Germinal center (tissue), 1 donor: ENCODE results near the gene NFATC4.
A peak's percentile ranks its signal among the peaks of the same experiment; 100 is the strongest.

ENCODE experiments used
- DNase-seq: peaks from one replicate; pipeline ENCODE4 v3.0.0; 2012; ENCODE audit warnings: mixed read lengths, low spot score

Gene NFATC4

DNA sequence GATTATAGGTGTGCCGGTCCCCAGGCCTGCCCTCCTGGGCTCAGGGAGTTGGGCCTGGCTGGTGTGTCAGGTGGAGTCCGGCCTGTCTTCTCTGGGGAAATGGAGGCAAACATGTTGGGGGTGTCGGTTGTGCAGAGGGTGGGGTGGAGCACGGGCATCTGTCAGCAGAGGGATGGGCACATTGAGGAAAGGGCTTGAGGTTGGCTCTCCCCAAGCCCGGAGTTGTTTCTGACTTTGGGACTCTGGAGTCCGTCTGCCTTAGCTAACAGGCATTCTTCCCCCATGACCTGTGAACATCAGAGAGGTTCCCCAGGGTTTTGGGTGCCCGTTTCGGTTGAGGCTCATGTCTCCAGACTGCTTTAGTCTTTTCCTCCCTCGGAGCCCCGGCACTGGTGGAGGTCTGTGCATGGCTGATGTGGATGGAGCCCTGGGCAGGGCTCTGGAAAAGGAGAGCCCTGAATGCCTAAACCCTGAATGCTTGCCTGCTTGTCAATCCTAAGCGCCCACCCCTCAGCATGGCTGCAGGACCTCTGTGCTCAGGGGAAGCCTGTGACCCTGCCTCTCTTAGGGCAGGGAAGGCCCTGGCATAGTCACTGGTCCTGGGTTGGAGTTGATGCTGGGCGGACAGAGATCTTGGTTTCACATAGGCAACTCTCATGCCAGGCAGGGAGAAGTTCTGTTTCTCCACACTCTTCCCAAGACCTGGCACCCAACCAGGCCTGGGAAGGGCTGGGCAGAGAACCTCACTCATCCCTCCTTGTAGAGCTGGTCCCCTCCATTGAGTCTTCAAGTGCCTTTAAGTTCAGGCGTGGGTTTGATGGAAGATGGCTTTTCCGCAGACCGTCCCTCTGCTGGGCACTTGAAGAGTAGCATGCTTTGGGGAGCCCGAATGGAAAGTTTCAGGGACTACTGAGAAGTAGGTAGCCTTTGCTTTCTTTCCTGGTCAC lies 43.7 kb downstream of the NFATC4 start:
- DNase-seq: peak; percentile 67

DNA sequence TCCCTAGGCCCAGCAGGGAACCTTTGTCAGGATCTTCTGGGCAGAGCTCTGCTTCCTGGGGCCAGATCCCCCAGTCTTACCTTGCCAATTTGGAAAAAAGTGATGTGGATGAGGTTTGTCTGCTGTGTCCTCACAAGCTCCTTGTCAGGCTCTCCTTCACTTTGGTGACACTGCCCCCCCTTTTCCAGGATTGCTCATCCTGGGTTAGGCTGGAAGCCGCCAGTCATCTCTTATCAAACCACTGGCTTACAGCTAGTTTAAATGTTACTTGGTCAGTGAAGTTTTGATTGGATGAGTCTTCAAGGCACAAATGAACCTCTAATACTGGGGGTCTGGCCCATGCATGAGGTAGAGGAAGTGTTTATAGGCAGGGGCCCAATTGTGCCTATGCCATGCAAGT lies 46.1 kb downstream of the NFATC4 start:
- no peak for DNase-seq

GRCh38 chr14:24414732-24415420 lies 46.9 kb downstream of the NFATC4 start:
- DNase-seq: no peak

- no peak for DNase-seq
Measured at GRCh38 chr14:24415421-24416253, 47.7 kb downstream of the NFATC4 start.

DNA sequence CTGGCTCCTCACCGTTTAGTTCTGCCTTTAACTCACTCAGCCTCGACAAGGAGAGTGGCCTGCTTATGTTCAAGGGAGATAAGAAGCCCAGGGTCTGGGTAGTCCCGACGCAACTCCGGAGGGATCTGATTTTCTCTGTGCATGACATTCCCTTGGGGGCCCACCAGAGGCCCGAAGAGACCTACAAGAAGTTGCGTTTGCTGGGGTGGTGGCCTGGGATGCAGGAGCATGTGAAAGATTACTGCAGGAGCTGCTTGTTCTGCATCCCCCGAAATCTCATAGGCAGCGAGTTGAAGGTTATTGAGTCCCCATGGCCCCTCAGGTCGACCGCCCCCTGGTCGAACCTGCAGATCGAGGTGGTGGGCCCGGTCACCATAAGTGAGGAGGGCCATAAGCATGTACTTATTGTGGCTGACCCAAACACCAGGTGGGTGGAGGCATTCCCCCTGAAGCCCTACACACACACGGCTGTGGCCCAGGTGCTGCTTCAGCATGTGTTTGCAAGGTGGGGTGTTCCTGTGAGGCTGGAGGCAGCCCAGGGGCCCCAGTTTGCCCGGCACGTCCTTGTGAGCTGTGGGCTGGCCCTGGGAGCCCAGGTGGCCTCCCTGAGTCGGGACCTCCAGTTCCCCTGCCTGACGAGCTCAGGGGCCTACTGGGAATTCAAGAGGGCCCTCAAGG lies 48.4 kb downstream of the NFATC4 start:
- DNase-seq: no peak

DNA sequence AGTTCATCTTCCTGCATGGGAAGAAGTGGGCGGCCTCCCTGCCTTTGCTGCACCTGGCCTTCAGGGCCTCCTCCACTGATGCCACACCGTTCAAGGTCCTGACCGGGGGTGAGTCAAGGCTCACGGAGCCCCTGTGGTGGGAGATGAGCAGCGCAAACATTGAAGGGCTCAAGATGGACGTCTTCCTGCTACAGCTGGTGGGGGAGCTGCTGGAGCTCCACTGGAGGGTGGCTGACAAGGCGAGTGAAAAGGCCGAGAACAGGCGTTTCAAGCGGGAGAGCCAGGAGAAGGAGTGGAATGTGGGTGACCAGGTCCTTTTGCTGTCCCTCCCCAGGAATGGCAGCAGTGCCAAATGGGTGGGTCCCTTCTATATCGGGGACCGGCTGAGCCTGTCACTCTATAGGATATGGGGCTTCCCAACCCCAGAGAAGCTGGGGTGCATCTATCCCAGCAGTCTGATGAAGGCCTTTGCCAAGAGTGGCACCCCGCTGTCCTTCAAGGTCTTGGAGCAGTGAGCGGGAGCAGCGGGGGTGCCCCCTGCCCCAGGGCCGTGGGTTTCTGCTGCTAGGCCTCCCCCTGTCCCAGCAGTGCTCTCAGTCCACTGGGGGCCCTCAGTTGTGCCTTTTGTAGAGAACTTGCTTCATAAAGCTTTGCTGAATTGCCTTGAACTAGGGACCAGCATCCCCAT lies 49.1 kb downstream of the NFATC4 start:
- no peak for DNase-seq

GRCh38 chr14:24417832-24418491 lies 50.0 kb downstream of the NFATC4 start:
- no peak for DNase-seq

- no peak for DNase-seq
Measured at GRCh38 chr14:24418492-24418873, 50.5 kb downstream of the NFATC4 start.

DNA sequence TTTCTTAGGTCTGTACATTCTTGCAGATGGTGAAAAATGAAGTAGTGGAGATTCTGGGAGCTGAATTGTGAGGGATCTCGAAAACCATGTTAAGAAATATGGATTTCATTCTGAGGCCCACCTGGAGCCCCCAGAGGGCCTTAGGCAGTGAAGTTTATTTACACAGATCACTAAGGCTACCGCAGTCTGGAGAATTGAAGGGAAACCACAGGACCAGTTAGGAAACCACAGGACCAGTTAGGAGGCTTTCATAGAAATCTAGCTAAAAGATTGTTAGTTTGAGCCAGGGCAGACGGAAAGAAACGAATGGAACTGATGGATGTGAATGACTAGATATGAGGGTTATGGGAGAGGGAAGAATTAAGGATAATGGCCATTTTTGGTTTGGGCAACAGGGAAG lies 54.3 kb downstream of the NFATC4 start:
- no peak for DNase-seq

- no peak for DNase-seq
Measured at GRCh38 chr14:24422694-24423601, 55.0 kb downstream of the NFATC4 start.

DNA sequence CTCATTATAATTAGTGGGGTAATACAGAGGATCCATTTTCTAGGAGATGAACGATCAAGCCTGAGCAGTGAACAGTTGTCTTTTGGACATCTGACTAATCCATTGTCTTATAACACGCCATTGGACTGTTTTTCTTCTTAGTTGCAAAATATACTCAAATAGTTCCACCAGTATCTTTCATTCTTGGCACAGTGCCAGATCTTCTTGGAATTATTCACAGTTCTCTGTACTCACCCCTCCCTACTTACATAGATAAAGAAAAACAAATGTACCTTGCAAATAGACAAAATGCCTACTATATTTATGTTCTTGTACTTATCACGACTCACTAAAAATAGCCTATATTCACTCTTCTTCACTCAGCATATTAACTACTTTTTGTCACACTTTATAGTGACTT lies 57.7 kb downstream of the NFATC4 start:
- DNase-seq: no peak

- no peak for DNase-seq
Measured at GRCh38 chr14:24426150-24426911, 58.3 kb downstream of the NFATC4 start.

DNA sequence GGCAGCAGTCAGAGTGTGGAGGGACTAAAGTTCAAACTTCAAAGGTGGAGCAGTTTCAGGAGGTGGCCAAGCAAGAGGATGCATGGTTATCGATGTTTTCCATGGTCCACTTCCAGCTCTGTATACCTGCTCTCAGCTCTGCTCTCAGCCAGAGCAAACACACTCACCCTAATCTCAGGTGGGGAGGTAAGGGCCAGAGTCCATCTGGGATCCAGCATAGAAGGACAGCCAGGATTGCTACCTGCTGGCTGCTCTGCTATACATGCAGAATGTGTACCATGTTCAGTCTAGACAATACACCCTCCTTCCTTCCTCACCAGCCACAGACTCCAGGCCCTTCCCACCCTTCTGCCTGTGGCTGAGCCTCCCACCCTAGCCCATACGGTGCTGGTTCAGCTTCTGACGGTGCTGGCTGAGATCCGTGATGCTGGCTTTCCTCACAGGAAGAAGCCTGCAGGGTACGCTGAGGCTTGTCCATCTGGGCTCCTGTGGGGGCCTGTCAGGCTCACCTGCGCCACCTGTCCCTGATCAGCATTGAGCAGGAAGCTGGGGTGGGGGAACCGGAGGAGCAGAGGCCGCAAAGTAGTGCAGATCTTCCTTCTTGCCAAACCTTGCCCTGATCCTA lies 59.0 kb downstream of the NFATC4 start:
- no peak for DNase-seq

GRCh38 chr14:24427537-24428508 lies 59.8 kb downstream of the NFATC4 start:
- no peak for DNase-seq

GRCh38 chr14:24428628-24429394 lies 60.8 kb downstream of the NFATC4 start:
- no peak for DNase-seq
